Measurements from ENCODE around the gene TPRKB.
"Not testable (repeated sequence)": the region's sequence is repeated elsewhere in the genome, so short reads cannot be mapped to it uniquely, and the experiment has no call there.

Gene TPRKB

DNA sequence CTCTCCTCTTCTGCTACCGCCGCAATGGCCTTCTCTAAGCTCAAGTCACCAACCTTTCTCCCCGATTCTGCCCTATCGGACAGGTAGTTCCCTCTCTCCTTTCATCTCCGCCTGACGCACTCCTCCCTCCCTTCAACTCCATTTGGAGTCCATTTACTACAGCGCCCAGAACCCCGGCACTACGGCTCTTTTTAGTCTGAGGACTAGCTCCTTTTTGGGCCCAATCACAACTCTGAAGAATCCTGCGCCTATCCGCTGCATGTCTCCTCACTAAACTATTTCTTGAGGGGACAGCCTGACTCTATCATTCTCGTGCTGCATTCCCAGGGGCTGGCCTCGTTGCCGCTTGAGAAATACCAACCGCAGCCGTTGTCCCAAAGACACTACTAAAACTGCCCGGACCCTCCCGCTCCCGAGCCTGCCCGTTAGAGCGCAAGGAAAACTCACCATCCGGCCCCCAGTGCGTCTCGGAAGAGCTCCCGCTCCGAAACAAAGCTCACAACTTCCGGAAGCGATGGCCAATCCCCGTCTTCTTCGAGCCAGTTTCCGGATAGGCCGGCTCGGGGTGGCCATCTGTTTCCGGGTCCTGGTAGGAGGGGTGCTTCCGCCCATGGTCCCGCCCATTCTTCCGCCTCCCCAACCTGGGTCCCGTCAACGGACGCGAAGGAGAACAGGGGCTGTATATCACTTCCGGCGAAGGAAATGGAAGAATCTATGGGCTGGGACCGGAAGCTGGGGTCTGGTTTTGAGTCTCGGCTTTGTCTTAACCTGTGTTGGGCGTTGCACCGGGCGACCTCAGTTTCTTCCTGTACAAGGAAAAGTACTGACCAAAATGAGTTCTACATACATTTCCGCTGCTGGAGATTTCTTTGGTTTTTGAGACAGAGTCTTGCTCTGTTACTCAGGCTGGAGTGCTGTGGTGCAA lies at the start of gene TPRKB:
Gene TPRKB (minus strand): TSS at position 491 of the 925 bp plus-strand sequence. CDS start 2,776 bp downstream, outside the sequence.
- peak; percentile 93 for DNase-seq (ENCODE audit: low spot score)

DNA sequence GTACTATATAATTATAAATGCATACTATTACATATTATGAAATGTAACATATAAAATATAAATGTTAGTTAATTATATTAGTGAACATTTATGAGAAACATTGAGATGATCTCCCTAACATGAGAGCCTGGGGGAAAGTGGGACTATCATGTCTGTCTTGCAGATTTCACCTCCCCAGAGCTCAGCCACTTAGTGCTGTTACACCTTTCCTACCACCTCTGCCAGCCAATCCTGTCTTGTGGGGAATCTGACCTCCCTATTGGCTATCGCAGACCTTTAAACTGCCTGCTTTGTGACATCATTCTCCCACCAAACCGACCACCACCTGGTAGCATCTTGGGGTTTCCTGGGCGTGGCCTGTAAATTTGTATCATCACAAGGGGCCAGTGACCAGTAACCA lies 46.7 kb upstream of the TPRKB start, which contains the start of gene C2orf78:
Gene C2orf78 (plus strand): TSS at position 301 of the 400 bp plus-strand sequence. CDS start 127 bp downstream, outside the sequence.
- not testable (repeated sequence) for DNase-seq (ENCODE audit: low spot score)

DNA sequence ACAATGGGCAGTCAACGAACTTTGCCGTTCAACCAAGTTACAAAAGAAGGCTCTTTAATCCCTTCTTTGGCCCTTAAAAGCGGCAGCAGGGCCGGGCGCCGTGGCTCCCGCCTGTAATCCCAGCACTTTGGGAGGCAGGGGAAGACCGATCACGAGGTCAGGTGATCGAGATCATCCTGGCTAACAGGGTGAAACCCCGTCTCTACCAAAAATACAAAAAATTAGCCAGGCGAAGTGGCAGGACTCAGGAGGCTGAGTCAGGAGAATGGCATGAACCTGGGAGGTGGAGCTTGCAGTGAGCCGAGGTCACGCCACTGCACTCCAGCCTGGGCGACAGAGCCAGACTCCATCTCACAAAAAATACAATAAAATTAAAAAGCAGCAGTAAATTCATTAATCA lies 46.3 kb upstream of the TPRKB start:
- DNase-seq (ENCODE audit: low spot score), result not testable (repeated sequence)

DNA sequence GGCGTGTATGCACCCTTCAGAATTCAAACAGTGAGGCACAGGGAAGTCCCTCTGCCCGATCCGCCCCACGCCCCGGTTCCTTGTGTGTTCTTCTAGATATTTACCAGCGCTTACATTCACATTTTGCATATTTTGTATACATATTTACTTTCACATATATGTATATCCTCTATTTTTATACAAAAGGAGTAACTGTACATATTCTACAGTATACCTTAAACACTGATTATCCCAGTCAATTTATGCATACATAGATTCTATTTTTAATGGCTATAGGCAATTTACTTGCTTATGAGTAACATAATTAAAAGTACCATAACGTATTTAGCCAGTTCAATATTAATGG lies 43.1 kb upstream of the TPRKB start:
- no peak for DNase-seq (ENCODE audit: low spot score)

DNA sequence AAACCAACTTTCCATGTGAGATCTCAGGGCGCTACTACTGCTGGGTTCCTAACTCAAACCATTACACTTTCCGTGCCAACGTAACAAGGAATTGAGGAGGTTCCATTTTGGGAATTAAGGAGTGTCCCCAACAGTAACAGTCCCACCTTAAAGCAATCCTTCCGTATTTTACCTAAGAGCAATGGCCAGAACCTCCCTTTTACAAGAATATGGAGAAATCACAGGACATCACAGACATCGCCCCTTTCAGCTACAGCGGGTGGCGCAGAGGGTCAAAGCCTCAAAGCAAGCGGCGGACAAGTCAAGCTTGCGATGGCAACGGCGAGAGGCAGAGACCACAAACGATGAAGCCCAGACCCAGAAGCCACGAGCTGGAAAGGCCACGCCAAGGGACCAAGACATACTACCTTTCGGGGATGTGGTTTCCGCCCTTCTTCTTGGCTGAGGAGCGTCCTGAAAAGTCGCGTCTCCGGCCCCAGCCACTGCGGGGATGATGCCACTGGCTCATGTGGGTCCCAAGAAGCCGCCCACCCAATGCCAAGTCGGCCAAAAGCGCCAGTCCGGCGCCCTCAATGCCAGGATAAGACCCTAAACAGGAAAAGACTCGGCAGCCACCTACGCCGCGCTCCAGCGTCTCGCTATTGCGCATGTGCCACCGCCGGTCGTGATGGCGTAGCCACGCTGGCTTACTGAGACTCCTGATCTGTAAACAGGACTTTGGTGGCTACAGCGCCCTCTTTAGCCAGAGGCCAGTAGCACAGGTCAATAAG lies 42.5 kb upstream of the TPRKB start, which contains the start of gene DUSP11:
Gene DUSP11 (minus strand): TSS at position 637 of the 770 bp plus-strand sequence. CDS start 129 bp downstream, at position 508.
- DNase-seq (ENCODE audit: low spot score), result peak; percentile 83

DNA sequence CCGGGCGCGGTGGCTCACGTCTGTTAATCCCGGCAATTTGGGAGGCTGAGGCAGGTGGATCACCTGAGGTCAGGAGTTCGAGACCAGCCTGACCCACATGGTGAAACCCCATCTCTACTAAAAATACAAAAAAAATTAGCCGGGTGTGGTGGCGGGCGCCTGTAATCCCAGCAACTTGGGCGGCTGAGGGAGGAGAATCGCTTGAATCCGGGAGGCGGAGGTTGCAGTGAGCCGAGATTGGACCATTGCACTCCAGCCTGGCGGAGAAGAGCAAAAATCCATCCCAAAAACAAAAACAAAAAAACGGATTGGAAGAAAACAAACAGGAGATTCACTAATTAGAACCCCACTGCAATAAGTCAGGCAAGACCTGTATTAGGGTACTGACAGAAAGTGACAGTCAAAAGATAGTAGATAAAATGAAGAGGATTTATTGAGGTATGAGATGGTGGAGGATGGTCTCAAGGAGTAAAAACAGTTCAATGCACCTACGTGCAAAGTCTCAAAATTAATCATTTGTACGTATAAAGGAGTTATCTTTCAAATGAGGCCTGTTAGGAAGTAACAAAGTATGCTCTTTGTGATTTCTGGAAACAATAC lies 41.8 kb upstream of the TPRKB start:
- DNase-seq (ENCODE audit: low spot score), result not testable (repeated sequence)

DNA sequence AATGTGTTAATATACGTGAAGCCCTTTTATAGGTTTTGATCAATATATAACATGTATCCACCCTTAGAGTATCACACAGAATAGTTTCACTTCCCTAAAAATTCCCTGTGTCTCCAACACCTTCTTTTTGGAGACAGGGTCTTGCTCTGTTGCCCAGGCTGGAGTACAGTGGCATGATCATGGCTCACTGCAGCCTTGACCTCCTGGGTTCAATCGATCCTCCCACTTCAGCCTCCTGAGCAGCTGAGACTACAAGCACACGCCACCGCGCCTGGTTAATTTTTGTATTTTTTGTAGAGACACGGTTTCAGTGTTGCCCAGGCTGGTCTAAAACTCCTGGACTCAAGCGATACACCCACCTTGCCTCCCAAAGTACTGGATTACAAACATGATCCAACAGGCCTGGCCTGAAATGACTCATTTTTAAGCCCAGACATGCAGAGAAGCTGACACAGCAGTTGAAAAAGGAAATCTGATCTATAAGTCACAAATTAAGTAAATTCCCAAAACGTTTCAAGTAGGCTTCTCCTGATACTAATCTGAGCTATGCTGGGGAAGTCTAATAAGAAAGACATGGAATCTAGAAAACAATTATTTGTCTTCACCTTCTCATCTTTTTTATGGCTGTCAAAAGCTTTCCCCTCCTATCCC lies 39.8 kb upstream of the TPRKB start:
- DNase-seq (ENCODE audit: low spot score), result no peak

DNA sequence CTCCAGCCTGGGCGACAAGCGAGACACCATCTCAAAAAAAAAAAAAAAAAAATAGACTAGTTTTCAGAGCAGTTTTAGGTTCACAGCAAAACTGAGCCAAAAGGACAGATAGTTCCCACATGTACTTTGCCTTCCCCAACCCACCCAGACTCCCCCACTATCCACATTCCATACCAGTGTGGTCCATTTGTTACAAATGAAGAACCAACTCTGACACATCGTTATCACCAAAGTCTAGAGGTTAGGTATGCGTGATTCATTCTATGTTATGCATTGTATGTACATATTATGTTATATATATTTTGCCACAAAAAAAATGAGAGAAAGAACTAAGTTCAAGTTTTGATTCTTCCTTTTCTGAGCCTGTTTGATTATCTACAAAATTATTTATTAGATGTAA lies 39.2 kb upstream of the TPRKB start:
- DNase-seq (ENCODE audit: low spot score), result no peak

DNA sequence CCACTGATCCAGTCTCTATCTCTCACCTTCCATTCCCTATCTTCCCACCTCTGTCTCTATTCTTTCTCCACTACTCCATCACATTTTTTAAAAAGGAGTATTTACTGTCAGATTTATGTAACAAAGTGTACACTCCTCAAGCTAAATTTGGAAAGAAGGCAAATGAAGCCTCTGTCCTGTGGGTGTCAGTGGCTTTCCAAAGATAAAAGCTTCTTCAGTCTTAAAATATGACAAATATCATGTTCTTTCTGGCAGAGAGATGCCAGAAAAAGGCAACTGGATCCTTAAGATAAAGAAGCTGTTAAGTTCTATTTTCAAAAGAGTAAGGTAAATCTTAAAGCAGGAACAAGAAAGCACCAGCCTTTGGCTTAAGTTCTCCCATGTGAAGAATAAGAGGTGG lies 35.7 kb upstream of the TPRKB start:
- DNase-seq (ENCODE audit: low spot score), result no peak

DNA sequence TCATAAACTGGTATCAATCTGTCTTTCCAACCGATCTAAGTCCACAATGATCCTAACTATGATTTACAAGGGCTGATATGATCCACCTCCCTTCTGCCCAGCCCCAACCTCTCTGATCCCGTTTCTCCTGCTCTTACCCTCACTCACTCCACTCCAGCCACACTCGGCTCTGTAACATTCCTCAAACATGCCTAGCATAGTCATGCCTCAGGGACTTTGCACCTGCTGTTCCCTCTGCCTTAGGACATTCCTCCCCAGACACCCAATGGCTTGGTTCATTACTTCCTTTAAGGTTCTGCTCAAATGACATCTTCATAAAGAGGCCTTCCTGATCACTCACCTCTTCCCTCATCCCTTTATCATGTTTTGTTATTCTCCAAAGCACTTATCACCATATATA lies 33.6 kb upstream of the TPRKB start:
- DNase-seq (ENCODE audit: low spot score), result no peak

DNA sequence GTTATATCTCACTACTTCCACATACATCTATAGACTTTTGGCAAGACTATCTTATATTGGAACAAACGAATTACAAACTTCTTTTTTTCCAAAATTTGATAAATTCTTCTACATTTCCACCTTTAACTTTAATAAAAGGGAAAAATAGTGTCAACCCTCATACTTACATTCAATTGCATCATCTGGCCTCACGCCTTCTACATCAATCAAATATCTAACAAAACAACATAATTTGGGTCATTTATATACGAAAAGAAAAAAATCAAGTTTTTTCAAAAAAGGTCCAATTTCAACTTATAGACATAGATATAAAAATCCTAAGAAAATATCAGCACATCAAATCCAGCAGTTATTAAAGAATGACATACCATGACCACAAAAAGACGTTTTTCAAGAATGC lies 29.8 kb upstream of the TPRKB start:
- DNase-seq (ENCODE audit: low spot score), result no peak

DNA sequence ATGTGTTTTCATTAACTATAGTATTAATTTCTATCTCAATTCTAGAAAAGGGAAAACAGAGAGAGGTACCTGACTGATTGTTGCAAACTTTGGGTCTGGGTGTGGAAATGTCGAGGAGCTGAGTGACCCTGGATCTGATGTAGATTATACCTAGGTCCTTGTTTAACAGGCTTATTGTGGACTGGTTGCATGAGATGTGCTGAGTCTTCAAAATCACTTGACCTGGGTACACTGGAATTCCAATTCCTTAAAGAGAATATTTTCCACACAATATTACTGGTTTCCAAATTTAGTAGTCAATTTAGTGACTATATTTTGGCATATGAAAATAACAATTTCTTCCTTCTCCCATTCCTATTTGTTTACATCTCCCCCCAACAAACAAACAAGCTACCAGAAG lies 29.2 kb upstream of the TPRKB start:
- no peak for DNase-seq (ENCODE audit: low spot score)

DNA sequence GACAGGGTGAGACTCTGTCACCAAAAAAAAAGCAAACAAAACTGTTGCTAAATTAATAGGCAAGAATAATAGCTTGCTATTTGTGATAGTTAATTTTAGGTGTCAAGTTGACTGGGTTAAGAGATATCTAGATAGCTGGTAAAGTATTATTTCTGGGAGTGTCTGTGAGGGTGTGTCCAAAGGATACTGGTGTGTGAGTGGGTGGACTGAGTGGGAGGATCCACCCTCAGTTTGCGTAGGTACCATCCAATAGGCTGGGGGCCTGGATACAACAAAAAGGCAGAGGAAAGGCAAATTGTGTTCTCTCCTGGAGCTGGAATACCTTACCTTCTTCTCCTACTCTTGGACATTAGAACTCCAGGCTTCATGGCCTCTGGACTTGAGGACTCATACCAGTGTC lies 27.8 kb upstream of the TPRKB start:
- DNase-seq (ENCODE audit: low spot score), result no peak

DNA sequence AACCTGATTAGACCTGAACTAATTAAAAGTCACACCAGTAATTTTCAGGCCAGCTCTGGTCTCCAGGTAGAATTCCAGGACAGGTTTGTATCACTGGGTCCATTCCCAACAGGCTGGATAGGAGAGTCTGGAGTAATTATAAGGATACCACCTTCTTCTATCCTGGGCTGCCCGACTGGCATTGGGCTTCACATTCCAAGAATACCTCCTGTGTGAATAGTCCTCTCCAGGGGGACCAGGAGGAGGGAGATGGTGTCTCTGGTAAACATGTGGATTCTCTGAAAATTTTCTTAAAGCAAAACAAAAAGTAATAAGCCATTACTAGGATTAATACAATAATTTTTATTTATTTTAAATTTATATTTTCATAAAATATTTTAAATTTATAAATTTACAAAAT lies 25.4 kb upstream of the TPRKB start:
- DNase-seq (ENCODE audit: low spot score), result no peak

DNA sequence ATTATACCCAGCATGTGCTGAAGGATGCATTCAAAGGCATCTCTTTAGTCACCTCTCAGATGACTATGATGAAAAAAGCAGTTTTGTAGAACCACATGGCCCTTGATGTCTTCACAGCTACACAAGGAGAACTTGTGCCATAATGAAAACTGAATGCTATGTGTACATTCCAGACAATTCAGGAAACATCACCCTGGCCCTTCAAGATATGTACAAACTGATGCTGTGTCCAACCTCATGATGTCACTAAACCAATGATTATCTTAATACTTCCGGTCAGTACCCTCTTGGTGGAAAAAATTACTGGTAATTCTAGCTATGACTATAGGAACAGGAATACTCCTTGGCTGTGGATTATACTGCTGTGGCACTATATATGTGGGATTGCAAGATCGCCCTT lies 22.8 kb upstream of the TPRKB start:
- no peak for DNase-seq (ENCODE audit: low spot score)

DNA sequence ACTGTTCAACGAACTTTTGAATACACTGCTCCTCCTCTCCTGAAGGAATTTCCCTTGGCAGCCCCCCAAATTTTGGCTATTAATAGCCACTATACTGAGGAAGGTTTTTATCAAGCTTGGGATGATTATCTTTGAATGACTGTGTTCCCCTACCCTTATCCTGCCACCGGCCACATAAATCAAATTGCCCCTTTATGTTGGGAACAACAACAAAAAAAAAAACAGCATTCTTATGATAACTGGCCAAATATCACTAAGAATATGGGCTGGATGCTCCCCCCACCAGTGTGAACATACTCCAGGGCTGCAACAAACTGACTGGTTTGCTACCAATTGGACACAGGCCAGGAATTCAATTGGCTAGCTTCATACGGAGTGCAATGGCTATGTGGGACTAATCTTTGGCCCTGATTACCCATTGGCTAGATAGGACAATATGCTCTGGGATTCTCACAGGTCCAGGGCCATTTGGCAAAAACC lies 22.2 kb upstream of the TPRKB start:
- no peak for DNase-seq (ENCODE audit: low spot score)

DNA sequence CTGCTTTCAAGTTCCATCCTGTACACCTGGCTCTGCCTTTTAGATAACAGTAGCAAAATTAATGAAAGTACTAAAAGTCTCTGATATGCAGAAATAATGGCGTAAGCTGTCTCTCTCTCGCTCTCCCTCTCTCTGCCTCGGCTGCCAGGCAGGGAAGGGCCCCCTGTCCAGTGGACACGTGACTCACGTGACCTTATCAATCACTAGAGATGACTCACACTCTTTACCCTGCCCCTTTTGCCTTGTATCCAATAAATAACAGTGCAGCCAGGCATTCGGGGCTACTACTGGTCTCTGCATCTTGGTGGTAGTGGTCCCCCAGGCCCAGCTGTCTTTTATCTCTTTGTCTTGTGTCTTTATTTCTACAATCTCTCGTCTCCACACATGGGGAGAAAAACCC lies 17.2 kb upstream of the TPRKB start:
- DNase-seq (ENCODE audit: low spot score), result not testable (repeated sequence)

DNA sequence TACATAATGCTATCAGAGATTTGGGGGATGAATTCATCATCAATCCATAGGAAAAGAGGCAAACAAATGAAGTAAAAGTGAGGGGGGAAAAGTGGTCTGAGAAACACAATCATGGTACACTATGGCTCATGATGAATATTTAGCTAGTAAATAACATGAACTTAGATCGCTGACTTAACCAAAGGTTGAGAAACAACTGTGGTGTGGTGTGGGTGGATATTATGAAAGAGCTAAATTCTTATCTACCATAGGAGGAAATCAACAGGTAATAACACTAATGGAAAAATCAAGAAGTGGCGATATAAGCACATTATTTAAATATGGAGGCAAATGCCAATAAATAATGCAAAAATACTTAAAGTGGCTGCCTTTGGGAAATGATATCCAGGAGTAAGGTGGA lies 12.2 kb upstream of the TPRKB start:
- no peak for DNase-seq (ENCODE audit: low spot score)

DNA sequence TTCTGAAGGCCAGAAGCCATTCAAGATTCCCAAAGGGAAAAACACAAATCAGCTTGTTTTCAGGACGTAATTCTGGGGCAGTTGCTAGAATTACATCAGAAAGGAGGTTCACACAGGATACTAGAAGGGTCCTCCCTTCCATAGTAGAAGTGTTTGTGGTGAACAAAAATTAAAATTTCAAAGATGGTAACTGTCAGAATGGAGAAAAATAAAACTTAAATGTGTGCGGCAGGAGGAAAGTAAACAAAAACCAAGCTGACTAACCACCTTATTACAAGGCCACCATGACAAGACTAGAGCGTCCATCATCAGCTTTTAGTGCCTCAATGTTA lies 9.7 kb upstream of the TPRKB start:
- no peak for DNase-seq (ENCODE audit: low spot score)

DNA sequence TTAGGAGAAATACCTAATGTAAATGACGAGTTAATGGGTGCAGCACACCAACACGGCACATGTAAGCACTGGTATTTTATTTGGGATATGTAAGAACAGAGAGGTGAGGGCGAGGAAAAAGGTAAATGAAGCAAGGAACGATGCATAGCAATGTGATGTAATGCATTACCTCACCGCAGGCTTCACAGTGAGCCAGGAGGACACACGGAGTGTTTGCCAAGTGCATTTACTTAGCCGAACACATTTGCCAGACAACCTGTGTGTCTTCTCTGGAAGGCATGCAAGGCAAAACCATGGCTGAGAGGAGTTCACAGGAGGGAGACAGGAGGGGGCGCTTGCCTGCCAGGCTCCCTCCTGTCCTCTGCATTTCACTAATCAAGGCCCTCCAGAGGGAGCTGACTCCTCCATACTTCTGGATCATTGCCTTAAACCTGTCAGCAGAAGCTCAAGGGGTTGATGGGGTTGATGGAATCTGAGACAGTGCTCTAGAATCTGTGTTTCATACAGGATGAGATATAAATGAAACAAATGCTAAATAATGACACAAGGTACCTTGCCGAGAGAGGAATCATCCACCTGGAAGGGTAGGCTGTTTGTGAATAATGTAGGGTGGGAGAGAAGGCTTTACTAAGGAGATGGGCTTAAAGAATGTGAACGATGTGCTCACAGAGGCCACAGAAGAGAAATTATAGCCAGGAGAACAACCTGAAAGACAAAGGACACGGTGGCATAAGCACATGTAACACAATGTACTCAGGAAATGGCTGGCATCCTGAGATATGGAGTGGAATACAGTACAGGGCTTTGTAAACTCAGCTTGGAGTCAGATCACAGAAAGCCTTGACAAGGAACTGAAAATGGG lies 9.1 kb upstream of the TPRKB start:
- DNase-seq (ENCODE audit: low spot score), result no peak

DNA sequence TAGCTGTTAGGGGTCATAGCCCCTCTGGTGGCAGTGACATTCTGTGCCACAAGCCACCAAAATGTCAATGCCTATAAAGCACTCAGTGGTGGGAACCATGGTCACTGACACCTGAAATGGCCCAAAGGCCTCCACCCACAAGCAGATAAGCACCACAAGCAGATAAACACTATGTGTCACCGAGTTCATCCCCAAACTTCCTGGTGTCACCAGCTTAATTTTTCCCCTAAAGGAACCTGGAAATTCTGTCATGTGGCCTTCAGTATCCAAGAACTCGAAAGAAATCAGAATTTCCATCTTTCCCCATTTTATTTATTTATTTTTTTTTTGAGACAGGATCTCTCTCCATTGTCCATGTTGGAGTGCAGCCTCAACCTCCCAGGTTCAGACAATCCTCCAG lies 3.6 kb upstream of the TPRKB start:
- no peak for DNase-seq (ENCODE audit: low spot score)

Measured in HuH-7.5 (cell line).